ENCODE results near the gene TSC22D1. TPM values are rescaled to one million over a fixed set of nuclear protein-coding genes. Genes with fewer than 3 reads are reported as not detected.

TSC22D1 gene
- total RNA-seq, 1 donor from 2014 or later, result 96.7 TPM

DNA sequence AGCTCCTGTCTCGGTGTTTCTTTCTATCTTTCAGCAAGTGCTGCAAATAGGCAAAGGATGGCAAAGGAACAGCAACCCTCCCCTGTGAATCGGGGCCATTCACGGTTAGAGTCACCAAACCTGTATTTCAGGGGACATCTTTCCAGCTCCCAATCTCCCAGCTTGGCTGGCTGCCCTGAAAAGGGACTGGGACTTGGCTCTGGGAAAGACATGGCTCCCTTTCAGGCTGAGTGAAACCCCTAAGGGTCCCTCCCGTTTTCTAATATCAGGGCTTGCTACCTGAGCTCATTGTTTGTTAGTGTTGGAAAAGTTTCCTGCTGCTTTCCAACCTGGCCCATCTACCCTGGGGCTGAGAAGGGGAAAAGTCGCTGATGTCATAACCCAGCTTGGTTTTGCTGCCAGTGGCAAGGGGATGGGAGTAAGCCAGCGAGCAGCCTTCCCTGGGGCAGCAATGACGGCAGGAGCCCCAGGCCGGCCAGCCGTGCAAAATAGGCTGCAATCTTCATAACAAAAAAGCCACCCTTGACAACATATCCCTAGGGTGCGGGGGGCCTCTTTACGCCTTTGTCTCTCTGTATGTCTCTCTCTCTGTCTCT is 172.6 kb downstream of the TSC22D1 start:
- DNase-seq, result no peak

DNA sequence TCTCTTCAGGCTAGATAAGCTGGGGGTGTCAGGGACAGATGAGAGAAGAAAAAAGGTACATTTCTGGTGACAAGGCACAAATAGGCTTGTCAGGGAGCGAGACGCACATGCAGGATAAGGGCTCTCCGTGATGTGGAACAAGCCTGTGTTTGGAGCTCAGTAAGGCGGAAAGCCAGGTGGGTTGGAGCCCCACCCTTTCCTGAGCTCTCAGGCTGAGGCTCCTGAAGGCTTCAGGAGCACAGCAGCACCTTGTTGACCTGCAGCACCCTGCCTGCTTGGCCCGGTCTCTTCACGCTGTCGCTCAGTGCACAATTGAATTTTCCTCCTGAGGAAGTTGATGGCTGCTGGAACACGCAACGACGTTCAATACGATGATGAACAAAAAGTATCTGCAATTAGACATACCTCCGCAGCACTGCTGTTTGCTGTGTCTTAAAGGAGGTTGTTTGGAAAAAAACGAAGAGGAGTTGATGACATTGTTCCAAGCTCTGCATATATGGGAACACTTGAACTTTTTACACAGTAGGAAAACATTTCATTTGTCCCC is 173.2 kb downstream of the TSC22D1 start:
- no peak for DNase-seq

DNA sequence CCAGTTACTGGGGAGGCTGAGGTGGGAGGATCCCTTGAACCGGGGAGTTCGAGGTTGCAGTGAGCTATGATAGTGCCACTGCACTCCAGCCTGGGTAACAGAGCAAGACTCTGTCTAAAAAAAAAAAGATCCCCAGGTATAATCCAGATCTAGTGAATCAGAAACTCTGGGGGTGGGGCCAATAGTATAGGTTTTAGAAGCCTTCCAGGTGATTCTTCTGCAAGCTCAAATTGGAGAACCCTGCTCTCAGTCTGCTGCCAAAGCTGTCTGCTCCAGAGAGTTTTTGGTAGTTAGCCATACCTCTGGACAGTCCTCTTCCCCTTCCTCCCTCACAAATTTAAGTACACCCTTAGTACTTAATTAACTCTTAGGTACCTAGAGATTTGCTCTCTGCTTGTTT is 174.6 kb downstream of the TSC22D1 start:
- DNase-seq, result no peak

DNA sequence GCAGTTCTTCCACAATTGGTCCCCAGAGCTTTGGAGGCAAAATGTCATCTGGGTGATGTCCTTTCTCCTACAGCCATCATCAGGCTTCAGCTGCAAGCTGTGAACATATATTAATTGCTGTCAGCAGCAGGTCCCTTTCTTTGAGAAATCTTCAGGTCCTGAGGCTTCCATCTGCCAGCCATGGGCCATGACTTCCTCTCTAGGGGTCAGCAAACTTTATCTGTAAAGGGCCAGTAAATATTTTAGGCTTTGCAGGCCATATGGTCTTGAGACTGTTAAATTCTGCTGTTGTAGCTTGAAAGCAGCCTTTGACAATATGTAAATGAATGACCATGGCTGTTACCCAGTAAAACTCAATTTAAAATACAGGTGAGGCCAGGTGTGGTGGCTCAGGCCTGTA is 175.4 kb downstream of the TSC22D1 start:
- DNase-seq, result no peak

DNA sequence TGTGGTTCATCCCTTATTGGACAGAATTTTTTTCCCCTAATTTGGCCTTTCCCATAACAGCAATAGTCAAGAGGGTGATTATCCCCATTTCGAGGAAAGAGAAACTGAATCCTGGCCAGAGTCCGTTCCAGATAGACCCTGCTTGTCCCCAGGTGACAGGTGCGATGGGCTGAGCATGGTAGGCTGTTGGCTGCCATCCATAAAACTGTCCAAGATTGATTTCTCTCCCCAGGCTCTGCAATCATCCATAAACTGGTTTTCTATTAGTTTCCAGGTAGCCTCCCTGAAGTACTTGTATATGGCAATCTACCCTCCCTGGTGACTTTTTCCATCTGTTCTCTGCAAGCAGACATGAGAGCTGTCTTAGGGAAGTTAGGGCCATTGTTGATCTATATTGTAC is 177.1 kb downstream of the TSC22D1 start:
- no peak for DNase-seq

DNA sequence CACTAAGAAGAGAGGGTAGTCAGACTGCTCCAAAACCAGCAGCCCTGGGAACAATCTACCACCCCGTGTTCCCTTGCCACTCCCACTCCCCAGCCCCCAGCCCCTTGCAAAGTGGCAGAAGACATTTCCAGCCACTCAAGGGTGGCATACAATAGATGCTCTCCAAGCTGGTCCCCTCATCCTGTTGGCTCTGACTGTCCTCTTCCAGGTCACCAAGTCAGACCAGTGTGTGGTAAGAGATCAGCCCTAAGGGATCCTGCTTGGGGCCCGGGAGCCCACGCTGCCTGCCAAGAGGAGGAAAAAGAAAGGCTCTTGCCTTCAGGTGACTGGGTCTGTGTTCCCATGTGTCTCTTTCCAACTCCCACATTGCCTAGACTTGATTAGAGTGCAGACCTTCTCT is 177.5 kb downstream of the TSC22D1 start:
- no peak for DNase-seq

DNA sequence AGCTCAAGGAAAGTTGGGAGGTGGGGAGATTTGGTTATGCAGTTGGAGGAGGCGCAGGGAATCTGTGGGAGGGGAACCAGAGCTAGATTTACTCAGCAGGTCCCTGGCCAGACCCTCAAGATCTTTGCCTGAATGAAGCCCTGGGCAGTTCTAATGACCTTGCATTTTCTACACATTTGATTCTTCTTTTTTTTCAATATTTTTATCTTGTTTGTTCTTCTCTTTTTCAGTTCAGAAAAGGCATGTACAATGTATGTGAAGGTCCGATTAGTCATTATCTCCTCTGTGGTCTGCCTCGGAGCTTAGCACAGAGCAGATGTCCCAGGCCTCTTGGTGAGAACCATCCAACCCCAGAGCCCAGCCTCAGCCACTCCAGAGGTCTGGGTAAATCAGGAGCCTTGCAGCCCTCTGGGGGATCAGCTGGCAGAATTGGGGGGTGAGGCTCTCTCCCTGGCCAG is 178.3 kb downstream of the TSC22D1 start:
- no peak for DNase-seq

DNA sequence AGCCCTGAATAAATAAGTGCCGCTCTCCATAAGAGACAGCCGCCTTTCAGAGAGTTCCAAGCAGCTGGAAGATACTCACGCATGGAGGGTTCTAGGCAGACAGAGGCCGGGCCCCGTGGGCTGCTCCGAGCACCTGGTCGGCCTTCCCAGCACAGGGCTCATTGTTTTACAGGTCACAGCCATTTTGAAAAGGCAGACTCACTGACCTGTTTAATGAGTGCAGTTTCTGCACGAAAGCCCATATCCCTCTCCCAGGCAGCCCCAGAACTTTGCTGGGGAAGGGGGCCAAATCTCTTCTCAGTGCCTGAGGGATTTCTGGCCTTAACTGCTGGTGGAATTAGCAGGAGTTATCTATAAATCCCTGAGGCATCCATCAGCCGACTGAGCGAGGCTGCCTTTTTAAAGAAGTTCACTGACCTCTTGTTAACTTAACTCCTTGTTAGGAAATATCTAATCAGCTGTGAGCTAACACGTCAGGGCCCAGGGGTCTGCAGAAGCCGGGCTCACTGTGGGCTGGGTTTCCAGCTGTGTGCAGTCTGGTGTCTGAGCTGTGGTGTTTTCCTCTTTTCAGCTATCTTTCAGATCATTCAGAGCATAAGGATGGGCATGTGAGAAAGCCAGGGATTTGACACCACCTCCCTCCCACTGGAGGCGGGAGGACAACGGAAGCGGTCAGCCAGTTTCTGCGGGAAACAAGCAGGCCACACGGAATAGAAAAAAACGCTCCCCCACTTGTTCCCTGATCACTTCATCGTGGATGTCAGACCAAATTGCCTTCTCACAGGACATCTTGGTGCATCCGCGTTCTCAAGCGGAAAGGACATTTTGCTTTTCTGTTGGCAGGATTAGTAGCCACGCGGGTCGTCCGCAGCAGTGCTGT is 179.2 kb downstream of the TSC22D1 start:
- peak; percentile 56 for DNase-seq

DNA sequence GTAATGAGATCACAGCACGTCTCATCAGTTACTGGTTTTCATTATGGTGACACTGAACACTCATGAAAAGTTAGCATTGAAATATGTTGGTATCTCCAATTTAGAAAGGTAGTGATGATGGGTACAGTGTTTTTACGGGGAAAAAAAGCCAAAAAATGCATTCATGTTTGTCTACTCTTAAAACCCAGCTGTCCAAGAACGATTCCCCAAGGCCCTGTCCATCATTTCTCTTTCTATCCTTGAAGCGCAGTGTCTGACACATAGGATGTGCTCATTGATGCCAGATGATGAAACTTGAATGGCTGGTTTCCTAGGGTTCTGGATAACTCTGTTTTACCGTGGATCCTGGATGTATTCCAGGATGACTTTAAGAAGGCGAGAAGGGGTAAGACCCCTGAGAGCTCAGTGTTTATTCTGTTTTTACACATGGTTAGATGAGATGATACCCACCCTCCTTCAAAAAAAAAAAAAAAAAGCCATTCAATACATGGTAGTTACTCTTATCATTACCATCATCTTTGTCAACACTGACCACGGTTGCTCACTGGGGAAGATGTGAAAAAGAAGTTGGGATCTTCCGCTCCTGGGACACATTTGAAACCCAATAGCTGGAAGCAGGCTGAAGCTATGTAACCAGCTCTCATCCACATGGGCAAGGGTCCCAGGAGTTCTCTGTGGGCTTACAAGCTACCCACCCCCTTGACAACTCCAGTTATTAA is 180.0 kb downstream of the TSC22D1 start:
- DNase-seq, result peak; percentile 32

DNA sequence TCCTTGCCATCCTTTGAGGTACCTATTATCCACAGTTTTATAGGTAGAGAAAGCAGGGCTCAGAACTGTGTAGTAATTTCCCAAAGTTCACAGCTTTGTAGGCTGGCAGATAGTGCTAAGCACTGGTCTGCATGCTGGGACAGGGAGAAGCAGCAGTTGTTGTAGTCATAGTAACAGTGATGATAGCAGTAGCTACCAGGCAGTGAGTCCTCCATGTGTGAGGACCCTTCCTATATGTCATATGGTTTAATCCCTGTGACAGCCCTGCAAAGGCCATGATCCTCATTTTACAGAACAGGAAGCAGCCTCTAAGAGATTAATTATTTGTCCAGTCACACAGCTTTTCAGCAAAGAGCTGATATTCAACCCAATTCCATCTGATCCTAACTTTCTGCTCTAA is 181.5 kb downstream of the TSC22D1 start:
- DNase-seq, result no peak

DNA sequence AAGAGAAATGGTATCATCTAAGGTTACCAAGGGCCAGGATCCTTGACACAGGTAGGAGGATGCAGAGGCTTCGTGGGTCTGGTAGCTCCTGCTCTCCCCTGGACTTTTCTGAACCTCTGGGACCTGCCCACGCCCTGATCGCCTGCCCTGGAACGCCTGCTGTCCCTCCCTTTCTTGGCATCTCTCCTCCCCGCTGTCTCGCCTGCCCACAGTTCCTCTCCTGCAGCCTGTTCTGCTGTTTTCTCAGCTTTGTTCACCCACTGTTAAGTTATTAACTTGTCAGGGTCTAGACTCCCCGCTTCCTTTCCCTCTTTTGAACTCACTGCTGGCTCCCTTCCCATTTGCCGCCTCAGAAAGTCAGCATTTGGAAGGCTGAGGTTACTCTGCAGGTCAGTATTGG is 182.7 kb downstream of the TSC22D1 start:
- no peak for DNase-seq

DNA sequence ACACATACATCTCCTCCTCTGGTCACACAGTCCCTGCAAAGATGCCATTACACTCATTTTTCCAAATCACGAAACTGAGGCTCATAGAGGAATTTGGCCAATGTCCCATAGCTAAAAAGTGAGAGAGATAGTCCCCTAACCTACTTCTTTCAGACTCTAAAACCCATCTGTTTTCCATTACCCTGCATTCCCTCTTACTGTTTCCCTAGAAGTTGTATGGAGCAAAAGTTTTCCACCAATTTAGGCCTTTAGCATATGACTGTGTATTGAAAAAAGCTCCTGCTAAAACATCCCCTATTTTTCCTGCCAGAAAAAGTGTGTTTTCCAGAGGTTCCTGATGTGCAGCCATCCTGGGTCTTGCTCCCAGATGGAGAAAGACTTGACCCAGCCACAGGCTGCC is 186.3 kb downstream of the TSC22D1 start:
- peak; percentile 58 for DNase-seq

DNA sequence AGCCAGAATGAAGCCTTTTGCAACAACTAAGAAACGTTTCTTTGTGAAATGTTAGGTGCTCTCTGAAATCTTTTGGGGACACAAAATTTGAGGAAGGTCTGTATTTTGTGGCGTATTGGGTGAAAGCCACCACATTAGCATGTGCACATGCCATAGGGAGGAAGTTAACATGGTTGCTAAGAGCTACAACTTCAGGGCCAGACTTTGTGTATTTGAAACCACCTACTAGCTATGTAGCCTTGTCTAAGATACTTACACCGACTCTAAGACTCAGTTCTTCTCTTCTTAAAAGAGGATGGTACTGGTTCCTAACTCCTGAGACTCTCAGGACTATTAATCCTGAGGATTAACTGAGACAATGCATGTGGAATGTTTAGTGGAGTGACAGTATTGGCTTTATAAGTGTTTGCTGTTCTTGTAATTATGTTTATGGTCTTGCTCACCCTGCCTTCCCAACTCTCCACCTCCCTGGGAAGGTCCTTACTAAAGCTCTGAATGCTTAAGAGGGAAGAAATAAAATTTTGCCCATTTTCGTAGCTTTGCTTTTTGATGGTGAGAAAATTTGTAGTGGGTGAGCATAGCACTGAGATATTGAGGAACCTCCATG is 187.0 kb downstream of the TSC22D1 start:
- no peak for DNase-seq

DNA sequence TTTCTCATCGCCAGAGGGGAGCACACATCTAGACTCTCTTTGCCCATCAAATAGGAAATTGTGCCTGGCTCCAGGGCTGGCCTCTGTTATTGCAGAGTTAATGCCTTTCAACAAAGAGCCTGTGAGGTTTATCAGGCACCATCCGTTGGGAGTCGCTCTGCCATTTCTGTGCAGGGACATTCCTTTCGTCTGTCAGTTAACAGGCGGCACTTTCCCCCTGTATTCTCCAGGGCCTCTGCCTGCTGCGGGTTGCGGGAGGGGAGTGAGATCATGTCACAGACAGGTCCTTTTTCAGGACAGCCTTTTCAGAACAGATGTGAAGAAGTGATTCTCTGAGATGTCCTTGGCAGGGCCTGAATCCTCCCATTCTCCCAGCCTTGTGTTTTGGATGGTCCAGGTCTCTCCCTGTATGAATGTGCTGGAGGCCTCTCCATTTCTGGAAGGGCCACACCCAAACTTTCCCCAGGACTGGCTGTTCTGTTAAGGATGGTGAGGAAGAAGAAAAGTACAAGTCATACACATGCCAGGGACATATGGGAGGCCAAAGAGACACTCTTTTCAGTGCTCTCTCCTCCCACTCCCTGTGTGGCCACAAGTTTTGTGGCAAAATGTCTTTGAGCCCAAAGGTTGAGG is 187.6 kb downstream of the TSC22D1 start:
- no peak for DNase-seq

DNA sequence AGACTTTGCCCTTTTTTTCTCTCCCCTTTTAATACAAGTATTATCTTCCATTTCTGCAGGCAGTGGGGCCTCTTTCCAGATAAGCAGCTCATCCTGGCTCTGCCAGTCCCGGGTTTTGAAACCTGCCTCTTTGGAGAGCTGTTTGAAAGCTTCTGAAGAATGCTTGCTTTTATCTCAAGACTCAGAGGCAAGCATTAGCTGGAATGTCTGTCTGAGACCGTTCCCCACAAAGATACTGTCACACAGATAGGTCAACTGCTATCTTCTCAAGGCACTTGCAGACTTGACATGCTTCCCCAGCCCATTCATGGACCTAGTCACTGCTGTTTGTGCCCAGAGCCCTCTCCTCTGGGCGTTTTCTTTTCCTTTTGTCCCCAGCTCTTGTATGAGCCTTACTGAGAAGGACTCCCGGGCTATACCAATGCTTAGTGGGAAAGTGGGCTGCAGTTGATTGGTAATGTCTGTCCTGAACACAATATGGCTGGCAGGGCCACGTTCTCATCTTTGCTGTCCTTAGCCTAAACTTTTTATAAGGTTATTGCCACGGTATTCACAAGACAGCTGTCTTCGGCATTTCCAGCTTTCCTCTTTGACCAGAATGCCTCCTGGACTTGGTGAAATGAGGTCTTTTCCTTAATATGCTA is 189.1 kb downstream of the TSC22D1 start:
- DNase-seq, result no peak

DNA sequence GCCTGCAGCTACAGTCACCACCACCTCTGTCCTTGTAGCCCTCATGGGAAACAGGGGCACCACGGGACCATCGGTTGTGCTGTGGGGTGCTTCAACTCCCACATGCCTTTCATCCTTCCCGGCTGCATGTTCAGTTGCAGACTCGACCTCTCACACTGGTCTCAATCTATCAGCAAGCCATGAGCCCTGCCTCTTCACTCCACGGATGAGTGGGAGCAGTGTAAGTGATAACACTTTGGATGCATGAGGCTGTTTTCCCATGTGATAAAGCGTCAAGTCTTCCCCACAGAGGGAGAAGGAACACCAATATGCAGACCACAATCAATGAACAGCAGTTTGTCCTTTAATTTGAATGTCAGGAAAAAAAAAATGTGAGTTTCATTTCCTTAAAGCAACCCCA is 190.3 kb downstream of the TSC22D1 start:
- no peak for DNase-seq

DNA sequence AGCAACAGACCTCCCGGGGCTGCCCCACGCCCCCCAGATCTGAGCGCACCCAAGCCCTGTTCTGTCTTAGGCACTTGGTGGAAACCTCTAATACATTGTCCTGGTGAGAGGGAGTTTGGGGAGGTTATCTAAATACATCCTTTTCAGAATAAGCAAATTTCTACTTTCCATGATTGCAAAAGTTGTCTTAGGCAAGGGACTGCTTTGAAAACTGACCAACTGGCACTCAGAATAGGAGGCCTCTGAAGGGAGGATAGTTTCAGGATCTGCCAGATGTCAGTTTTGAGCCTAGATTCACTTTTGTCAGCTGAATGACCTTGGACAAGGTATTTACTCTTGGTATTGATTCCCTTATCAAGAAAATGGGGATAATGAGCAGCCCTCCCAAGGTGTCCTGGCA is 190.7 kb downstream of the TSC22D1 start:
- peak; percentile 14 for DNase-seq

DNA sequence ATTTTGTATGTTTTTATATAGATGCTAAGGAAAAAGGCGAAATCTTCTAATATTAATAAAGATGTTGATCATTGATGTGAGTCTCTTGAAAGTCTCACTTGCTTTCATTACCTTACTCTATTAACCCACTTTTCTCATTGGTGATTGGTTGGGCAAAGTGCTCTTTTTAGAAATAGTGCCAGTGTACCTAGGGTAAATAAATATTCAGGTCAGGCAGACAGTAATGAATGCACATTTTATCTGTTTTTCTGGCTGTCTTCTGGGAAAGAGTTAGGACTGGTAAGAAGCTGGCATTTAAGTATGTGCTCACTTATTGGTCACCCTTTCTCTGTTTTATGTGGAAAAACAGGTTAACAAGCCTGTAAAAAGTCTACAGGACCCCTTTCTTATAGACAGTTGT is 191.4 kb downstream of the TSC22D1 start:
- no peak for DNase-seq

DNA sequence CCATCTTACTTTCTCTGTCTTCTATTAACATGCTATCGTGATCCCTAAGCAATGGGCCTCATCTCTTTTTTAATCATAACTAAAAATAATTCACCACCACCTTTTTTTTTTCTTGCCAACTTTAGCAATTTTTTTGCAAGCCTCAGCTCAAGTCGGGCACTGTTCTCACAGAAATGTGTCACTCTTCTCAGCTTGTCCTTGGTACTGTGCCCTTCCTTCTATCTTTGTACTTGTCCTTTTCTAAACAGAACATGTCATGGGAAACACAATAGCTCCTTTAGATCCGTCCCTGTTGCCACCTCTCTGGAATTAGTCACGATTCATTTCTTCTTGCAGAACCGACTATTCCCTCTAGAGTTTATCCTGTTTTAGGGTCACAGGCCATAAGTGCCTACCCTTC is 192.2 kb downstream of the TSC22D1 start:
- DNase-seq, result no peak

DNA sequence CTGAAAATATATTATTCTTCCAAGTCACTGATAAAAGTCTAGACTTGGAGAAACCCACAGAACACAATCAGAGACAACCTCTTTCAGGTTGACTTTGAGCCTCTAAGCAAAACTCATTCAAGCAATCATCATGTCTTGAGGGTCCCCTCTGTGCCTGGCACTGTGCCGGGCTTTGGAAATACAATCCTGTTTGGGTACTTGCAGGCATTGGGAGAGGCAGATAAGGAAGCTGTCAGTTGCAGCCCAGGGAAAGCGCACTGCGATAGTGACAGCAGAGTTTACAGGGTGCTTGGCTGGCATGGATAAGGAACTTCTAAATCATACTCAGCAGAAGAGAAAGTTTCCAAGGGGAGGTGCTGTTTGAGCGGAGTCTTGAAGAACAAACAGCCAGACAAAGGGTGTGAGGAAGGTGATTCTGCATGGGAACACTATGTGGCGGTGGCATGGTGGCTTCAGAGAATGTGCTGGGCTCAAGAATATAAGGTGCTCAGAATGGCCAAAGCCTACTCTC is 193.4 kb downstream of the TSC22D1 start:
- DNase-seq, result no peak
